Daoy (cell line): ENCODE measurements around the gene CCDC197. TPM values are rescaled to one million over a fixed set of nuclear protein-coding genes. Genes with fewer than 3 reads are reported as not detected.

ENCODE experiments used
- DNase-seq: peaks from one replicate; pipeline ENCODE4 v3.0.0-alpha.2; 2015; ENCODE audit warnings: low read depth
- total RNA-seq: library from RNA; depleted of rRNA; stranded (reverse); fragments of >200 nt; shearing (Covaris generic); gene quantifications from 2 replicates; pipeline ENCODE4 v1.2.3, GENCODE V29; 2014

The CCDC197 gene
- total RNA-seq, 1 experiment from 2014 or later = not detected

GRCh38 chr14:93999573-93999972 lies 2.5 kb downstream of the CCDC197 start:
- peak; percentile 36 for DNase-seq

DNA sequence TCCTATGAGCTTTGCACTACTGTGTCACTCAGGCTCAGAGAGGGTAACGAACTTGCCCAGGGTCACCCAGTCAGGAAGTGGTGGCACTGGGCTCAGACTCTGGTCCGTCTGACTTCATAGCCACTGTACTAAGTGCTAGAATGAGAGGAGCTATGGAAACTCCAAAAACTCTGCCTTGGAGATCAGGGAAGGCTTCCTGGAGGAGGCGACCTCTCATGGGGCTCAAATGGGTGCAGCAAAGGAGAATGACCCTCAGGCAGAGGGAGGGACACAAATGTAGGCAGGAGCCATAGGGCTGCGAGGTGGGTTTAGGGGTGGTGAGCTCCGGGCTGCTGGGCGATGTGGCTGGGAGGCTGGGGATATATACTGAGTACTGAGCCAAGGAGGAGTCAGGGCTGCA lies 3.2 kb downstream of the CCDC197 start:
- DNase-seq = no peak

DNA sequence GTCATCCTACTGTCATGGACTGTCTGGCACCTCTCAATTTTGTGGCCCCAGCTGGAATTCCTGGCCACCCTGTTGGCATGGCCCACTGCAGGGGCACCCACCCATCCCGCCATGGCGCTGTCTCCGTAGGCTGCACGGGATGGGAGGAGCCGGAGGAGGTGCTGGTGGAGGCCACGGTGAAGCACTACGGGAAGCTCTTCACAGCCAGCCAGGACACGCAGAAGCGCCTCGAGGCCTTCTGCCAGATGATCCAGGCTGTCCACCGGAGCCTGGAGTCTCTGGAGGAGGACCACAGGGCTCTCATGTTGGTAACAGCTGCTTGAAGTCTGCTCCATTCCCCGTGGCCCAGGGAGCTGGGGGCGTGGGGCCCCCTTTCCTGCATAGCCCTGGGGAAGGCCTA lies 3.9 kb downstream of the CCDC197 start:
- no peak for DNase-seq

DNA sequence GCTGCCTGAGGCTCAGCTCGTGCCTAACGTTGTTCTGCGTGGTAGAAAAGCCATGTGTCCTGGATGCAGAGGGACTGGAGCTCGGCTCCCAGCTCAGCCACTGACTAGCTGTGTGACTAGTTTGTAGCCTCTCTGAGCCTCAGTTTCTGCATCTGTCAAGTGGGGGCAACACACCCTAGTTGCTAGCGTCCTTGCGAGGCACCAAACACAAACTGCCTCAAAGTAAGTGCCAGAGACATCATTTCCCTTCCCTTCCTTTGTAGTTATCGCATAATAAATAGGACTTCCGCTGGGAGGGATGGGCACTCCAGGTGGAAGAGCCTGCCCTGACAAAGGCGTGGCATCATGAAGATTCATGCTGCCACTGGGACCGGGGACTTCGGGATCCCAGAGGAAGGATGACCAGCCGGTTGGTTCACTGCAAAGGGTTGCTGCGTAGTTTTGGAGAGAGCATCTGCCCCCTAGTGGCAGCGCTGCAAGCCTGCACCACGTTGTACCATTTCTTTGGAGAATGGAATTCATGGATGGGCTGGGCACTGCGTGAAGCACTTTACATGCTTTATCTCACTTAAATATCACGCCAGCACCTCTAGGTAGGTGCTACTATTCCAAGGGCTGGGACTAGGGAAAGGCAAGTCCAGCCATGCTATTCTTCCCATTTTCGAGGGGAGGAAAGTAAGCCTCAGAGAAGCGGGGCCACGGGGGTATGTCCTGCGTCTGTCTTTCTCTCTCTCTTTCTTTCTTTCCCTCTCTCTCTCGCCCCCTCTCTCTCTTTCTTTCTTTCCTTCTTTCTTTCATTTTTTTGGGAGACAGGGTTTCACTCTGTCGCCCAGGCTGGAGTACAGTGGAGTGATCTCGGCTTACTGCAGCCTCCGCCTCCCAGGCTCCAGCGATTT lies 4.6 kb downstream of the CCDC197 start:
- DNase-seq = peak; percentile 77

GRCh38 chr14:94003397-94003796 lies 6.3 kb downstream of the CCDC197 start:
- no peak for DNase-seq

- DNase-seq = no peak
Measured at GRCh38 chr14:94004015-94004414, 6.9 kb downstream of the CCDC197 start.

- DNase-seq = no peak
Measured at GRCh38 chr14:94005324-94006073, 8.4 kb downstream of the CCDC197 start.

- DNase-seq = no peak
Measured at GRCh38 chr14:94008234-94008633, 11.1 kb downstream of the CCDC197 start.

- peak; percentile 73 for DNase-seq
Measured at GRCh38 chr14:94009767-94010166, 12.7 kb downstream of the CCDC197 start.

DNA sequence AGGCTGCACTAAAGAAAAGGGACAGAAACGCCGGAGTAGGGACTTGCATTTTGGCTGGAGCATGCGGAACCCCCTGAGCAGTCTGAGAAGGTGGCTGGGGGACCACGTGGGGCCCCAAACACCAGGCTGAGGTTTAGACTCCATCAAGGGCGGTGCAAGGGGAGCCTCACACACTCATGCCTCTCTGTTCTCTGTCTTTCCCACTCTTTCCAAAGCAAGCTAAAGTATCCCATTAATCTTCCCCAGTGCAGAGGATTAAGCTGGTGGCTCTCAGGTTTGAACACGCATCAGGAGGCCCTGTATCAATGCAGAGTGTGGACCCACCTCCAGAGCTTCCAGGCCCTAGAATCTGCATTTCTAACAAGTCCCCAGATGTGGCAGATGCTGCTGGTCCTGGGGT lies 13.5 kb downstream of the CCDC197 start:
- no peak for DNase-seq

GRCh38 chr14:94011795-94012194 lies 14.7 kb downstream of the CCDC197 start:
- no peak for DNase-seq

- DNase-seq = no peak
Measured at GRCh38 chr14:94014382-94014781, 17.3 kb downstream of the CCDC197 start.

GRCh38 chr14:94015223-94015622 lies 18.1 kb downstream of the CCDC197 start:
- DNase-seq = no peak

DNA sequence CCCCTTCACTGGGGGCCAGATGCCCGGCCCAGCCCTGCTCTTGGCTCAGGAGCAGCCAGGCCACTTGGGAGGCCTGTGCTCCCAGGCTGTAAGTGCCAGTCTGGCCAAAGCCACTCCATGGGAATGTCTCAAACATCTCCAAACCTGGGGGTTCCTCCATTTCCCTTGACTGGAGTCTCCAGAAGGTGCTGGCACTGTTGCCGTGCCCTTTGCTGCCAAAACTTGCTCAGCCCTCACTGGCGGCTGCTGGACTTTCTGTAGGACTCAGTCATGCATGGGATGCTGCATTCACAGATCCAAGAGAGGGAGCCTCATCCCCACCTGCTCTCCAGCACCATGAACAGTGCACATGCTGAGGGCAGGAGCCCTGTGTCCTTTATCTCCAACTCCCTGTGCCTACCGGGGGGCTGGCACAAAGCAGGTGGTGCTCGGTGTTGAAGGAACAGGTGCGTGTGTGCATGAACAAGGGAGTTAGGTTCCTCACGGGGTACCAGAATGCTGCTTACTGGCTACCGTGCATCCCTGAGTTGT lies 19.4 kb downstream of the CCDC197 start:
- DNase-seq = no peak

DNA sequence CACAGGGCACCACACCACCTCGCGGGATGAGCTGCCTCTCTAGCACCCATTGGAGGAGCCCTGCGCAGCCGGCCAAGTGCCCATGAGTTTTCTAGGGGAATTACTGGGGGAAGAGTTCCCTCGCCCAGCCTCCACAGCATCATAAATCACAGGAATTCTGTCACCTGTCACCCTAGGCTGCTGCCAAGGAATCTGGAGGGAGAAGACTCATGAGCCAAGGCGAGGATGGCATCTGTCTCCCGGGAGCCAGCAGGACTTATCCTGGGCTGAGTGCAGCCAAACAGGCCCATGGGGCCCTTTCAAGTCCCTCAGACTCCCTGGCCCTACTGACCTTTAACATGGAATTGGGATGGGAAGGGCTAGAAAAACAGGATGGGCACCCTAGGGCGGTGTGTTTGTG lies 21.2 kb downstream of the CCDC197 start:
- no peak for DNase-seq

GRCh38 chr14:94019329-94019728 lies 22.2 kb downstream of the CCDC197 start:
- no peak for DNase-seq

GRCh38 chr14:94020267-94020666 lies 23.2 kb downstream of the CCDC197 start:
- DNase-seq = no peak

DNA sequence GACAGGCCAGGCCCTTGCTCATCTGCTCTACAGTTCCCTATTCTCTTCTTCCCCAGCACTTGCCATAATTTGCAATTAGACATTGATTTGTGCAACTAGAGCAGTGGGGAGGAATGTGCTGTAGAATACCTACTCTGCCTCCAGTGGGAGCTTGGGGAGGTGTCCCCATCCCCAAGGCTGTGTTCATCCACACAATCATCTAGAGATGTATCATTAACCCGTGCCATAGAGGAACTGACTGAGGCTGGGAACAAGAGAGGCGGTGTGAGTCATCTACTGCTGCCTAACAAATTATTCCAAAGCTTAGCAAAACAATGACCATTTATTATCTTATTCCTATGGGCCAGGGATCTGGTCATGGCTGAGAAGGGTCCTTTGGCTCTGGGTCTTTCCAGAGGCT lies 23.9 kb downstream of the CCDC197 start:
- peak; percentile 80 for DNase-seq

GRCh38 chr14:94021416-94022157 lies 24.5 kb downstream of the CCDC197 start:
- DNase-seq = peak; percentile 35

- no peak for DNase-seq
Measured at GRCh38 chr14:94022532-94023411, 25.7 kb downstream of the CCDC197 start.

GRCh38 chr14:94024549-94024948 lies 27.4 kb downstream of the CCDC197 start:
- DNase-seq = no peak
